Hepatocyte (in vitro differentiated cells): ENCODE measurements around the gene FOXO3. TPM values are rescaled to one million over a fixed set of nuclear protein-coding genes. Genes with fewer than 3 reads are reported as not detected.

Experiments
- DNase-seq: peaks from one replicate; pipeline ENCODE4 v3.0.0-alpha.2; 2016; ENCODE audit warnings: low spot score
- H2AFZ ChIP-seq: fragments of 200-600 bp; sonication (generic); 2 replicates; pipeline ENCODE4 v1.6.0; 2016; ENCODE audit warnings: antibody characterized with exemption, mild to moderate bottlenecking
- H3K27ac ChIP-seq: fragments of 200-600 bp; sonication (generic); 2 replicates; pipeline ENCODE4 v1.5.1; 2016; ENCODE audit warnings: mild to moderate bottlenecking
- H3K27me3 ChIP-seq: fragments of 200-600 bp; sonication (generic); 2 replicates; pipeline ENCODE4 v1.6.1; 2016
- H3K36me3 ChIP-seq: fragments of 200-600 bp; sonication (generic); replicated peaks from 2 replicates; pipeline ENCODE4 v1.5.1; 2016; ENCODE audit warnings: low read depth; ENCODE audit not compliant: insufficient read depth
- H3K4me1 ChIP-seq: fragments of 200-600 bp; sonication (generic); 2 replicates; pipeline ENCODE4 v1.5.1; 2016; ENCODE audit warnings: mild to moderate bottlenecking, moderate library complexity; ENCODE audit not compliant: insufficient read depth
- H3K4me2 ChIP-seq: fragments of 200-600 bp; sonication (generic); 2 replicates; pipeline ENCODE4 v1.6.0; 2016
- H3K4me3 ChIP-seq: fragments of 200-600 bp; sonication (generic); 2 replicates; pipeline ENCODE4 v1.5.1; 2016; ENCODE audit warnings: mild to moderate bottlenecking
- H3K79me2 ChIP-seq: fragments of 200-600 bp; sonication (generic); 2 replicates; pipeline ENCODE4 v1.6.0; 2017; ENCODE audit warnings: mild to moderate bottlenecking
- H3K9me2 ChIP-seq: fragments of 200-600 bp; sonication (generic); replicated peaks from 2 replicates; pipeline ENCODE4 v1.6.0; 2017; ENCODE audit warnings: mild to moderate bottlenecking; ENCODE audit not compliant: insufficient read depth
- H3K9me3 ChIP-seq: fragments of 200-600 bp; sonication (generic); 2 replicates; pipeline ENCODE4 v1.5.1; 2016; ENCODE audit warnings: low read depth, mild to moderate bottlenecking
- H4K20me1 ChIP-seq: fragments of 200-600 bp; sonication (generic); 2 replicates; pipeline ENCODE4 v1.6.0; 2016; ENCODE audit warnings: mild to moderate bottlenecking; ENCODE audit not compliant: insufficient read depth, poor library complexity, severe bottlenecking
- EZH2 ChIP-seq: fragments of 200-600 bp; sonication (generic); IDR thresholded peaks from 2 replicates; pipeline ENCODE4 v1.6.1; 2016; ENCODE audit warnings: antibody characterized with exemption, mild to moderate bottlenecking, borderline replicate concordance
- EZH2phosphoT487 ChIP-seq: fragments of 200-600 bp; sonication (generic); IDR thresholded peaks from one replicate; pipeline ENCODE4 v1.6.1; 2018; ENCODE audit warnings: antibody characterized with exemption, mild to moderate bottlenecking, low read depth, moderate library complexity; ENCODE audit not compliant: unreplicated experiment, severe bottlenecking
- WGBS: methylation state at CpG from one replicate; pipeline ENCODE4 v1.1.6; 2016; ENCODE audit warnings: low lambda C conversion rate; ENCODE audit errors: missing lambda C conversion rate; 5-methylcytosine and 5-hydroxymethylcytosine counted together
- polyA plus RNA-seq: library from polyadenylated mRNA; unstranded; fragments of >200 nt; fragmentation: Nextera tagmentation; extraction: Ambion mirVana; gene quantifications from 2 replicates; pipeline ENCODE4 v1.2.1, GENCODE V29; 2016
- total RNA-seq: library from RNA; depleted of rRNA; stranded (reverse); fragments of >200 nt; gene quantifications from 2 replicates; pipeline ENCODE4 v1.2.3, GENCODE V29; 2014
- TF ChIP-seq, protein P1 (sequence below): fragments of 200-600 bp; sonication (generic); IDR thresholded peaks from 2 replicates; pipeline ENCODE4 v1.5.1; 2016; ENCODE audit warnings: antibody characterized with exemption, mild to moderate bottlenecking; ENCODE audit not compliant: poor library complexity

The FOXO3 gene
- total and polyA plus RNA-seq, 2 experiments from 2014 or later, result 44.6 to 54.9 TPM

DNA sequence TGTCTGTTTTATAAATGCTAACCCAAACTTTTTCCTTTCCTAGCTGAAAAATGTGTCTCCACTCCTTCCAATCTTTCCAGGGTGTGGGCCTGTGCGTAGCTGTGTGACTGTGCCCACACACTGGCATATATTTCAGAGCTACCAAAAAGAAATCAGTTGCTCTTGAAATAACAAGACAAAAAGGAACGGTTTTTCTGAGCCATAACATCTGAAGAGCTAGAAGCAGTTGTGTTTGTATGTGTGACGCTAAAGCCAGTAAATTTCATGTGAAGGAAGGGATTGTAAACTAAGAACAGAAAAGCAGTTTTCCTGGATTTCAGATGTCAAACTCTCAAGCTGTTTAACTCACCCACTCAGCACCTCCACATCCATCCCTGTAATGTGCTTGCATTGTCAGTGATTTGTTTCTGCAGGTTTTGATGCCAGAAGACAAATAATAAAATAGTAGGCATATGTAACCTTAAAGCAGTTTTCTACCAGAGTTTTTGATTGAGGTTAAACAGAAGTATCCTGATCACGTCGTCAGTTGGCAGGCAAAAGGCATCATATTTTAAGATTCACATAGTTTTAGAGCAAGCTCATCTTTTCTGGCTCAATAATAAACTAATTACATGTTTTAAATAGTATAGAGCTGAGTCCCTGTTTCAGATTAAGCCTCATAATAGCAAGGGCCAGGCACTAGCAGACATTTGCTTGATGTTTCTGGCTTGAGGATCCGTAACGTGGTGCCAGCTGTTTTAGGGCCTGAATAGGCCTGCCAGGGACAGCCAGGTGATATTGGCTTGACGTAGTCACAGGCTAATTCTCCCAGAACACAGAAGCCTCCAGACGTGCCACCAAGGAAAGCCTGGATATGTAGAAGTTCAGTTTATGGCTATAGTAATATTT is 90.9 kb downstream of the FOXO3 start:
- H3K9me2 ChIP-seq, result no peaks in the 10 kb centered on the region
- H3K36me3 ChIP-seq, result no peaks in the 10 kb centered on the region
- peak; percentile 30 for DNase-seq
- H2AFZ ChIP-seq, result no peak overlapping the region
- no peak for TF ChIP-seq EZH2
- no peaks in the 10 kb centered on the region for H3K27me3 ChIP-seq
- WGBS, result 55% methylated on average over 9 of the region's 9 CpGs
- H3K4me2 ChIP-seq, result peak overlapping the region; percentile 16
- H3K79me2 ChIP-seq, result peaks cover 85% of the 10 kb centered on the region
- peaks cover 61% of the 10 kb centered on the region for H3K4me1 ChIP-seq
- H3K4me3 ChIP-seq, result no peak overlapping the region
- H3K27ac ChIP-seq, result peak overlapping the region; percentile 72
- H3K9me3 ChIP-seq, result no peaks in the 10 kb centered on the region
- peaks cover 36% of the 10 kb centered on the region for H4K20me1 ChIP-seq

- no peaks in the 10 kb centered on the region for H3K9me2 ChIP-seq
- TF ChIP-seq EZH2 (no peak), EZH2phosphoT487 (no peak)
- TF ChIP-seq, protein P1, sequence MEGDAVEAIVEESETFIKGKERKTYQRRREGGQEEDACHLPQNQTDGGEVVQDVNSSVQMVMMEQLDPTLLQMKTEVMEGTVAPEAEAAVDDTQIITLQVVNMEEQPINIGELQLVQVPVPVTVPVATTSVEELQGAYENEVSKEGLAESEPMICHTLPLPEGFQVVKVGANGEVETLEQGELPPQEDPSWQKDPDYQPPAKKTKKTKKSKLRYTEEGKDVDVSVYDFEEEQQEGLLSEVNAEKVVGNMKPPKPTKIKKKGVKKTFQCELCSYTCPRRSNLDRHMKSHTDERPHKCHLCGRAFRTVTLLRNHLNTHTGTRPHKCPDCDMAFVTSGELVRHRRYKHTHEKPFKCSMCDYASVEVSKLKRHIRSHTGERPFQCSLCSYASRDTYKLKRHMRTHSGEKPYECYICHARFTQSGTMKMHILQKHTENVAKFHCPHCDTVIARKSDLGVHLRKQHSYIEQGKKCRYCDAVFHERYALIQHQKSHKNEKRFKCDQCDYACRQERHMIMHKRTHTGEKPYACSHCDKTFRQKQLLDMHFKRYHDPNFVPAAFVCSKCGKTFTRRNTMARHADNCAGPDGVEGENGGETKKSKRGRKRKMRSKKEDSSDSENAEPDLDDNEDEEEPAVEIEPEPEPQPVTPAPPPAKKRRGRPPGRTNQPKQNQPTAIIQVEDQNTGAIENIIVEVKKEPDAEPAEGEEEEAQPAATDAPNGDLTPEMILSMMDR, result no peak
- H3K27ac ChIP-seq, result peak overlapping the region; percentile 72
- peaks cover 69% of the 10 kb centered on the region for H3K4me1 ChIP-seq
- H3K4me2 ChIP-seq, result peak overlapping the region; percentile 16
- H3K79me2 ChIP-seq, result peaks cover 85% of the 10 kb centered on the region
- no peaks in the 10 kb centered on the region for H3K27me3 ChIP-seq
- no peak overlapping the region for H3K4me3 ChIP-seq
- no peaks in the 10 kb centered on the region for H3K9me3 ChIP-seq
- H4K20me1 ChIP-seq, result peaks cover 39% of the 10 kb centered on the region
- H2AFZ ChIP-seq, result no peak overlapping the region
- no peaks in the 10 kb centered on the region for H3K36me3 ChIP-seq
- DNase-seq, result no peak
Observed at GRCh38 chr6:108652375-108652774, 91.7 kb downstream of the FOXO3 start.

DNA sequence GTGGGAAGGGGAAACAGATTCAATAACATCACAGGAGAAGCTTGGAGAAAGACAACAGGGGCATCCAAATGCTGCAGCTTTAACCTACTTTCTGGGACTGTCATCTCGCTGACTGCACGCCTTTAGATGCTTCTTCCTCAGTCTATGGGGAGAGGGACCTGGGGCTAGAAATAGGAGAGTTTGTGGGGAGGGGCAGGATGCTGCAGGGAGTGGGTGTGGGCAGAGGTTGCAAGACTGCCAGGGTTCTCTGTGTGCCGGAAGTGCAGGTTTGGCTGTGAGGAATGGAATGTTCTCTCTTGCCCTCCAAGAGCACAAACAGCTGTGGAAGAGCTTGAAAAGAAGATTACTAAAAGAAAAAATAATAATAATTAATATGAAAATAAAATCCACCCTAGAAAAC is 93.2 kb downstream of the FOXO3 start:
- no peaks in the 10 kb centered on the region for H3K9me3 ChIP-seq
- WGBS, result 50% methylated on average over 3 of the region's 3 CpGs
- H3K9me2 ChIP-seq, result no peaks in the 10 kb centered on the region
- TF ChIP-seq, protein P1, result no peak
- TF ChIP-seq EZH2, result no peak
- no peak for TF ChIP-seq EZH2phosphoT487
- no peak overlapping the region for H2AFZ ChIP-seq
- peaks cover 69% of the 10 kb centered on the region for H3K4me1 ChIP-seq
- peak overlapping the region; percentile 43 for H3K4me2 ChIP-seq
- H3K4me3 ChIP-seq, result no peak overlapping the region
- peak overlapping the region; percentile 71 for H3K27ac ChIP-seq
- no peak for DNase-seq
- H3K79me2 ChIP-seq, result peaks cover 85% of the 10 kb centered on the region
- H3K27me3 ChIP-seq, result no peaks in the 10 kb centered on the region
- no peaks in the 10 kb centered on the region for H3K36me3 ChIP-seq
- H4K20me1 ChIP-seq, result peaks cover 34% of the 10 kb centered on the region

DNA sequence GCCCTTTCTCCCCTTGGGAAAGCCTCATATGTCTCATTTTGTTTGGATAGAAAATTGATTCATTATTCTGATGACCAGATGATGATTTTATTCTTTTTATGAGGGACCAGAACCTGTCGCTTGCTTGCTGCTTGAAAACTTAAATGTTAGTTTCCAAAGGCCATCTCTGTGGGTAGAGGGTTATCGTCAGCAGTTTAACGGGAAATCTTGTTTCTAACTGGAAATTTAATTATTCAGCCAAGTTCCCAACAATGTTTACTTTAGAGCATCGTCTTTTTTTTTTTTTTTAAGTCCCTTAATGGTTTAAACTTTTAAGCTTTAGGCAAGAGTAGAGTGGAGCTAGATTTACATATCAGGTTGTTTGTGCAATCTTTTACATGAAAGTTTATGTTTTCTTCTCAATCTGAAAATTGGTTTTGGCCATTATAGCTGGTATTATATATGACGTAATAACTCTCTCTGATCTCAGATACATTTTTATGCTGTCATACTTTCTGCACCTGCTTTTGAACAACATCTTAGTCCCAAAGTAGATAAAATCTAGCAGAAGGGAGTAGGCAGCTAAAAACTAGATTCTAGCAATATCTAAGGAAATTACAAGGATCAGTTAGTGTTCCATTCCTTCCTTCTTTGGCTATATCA is 93.9 kb downstream of the FOXO3 start:
- Histone ChIP-seq H3K9me3 (no peaks in the 10 kb centered on the region), H3K4me1 (peaks cover 65% of the 10 kb centered on the region), H4K20me1 (peaks cover 34% of the 10 kb centered on the region), H3K4me3 (no peak overlapping the region), H3K27me3 (no peaks in the 10 kb centered on the region), H3K36me3 (no peaks in the 10 kb centered on the region), H2AFZ (no peak overlapping the region), H3K79me2 (peaks cover 85% of the 10 kb centered on the region), H3K4me2 (peak overlapping the region; percentile 43), H3K9me2 (no peaks in the 10 kb centered on the region), H3K27ac (peak overlapping the region; percentile 71)
- 64% methylated on average over 5 of the region's 5 CpGs for WGBS
- no peak for DNase-seq
- TF ChIP-seq EZH2phosphoT487, result no peak
- no peak for TF ChIP-seq EZH2
- TF ChIP-seq, protein P1, result no peak
